A549 treated with CpdA at 1 μM for 4 hours (cell line): ENCODE data around the gene OR52M1. TPM values are rescaled to one million over a fixed set of nuclear protein-coding genes. Genes with fewer than 3 reads are reported as not detected.

Source experiments
- total RNA-seq: library from RNA; stranded (reverse); fragments of 200-300 nt; extraction: Qiagen RNA extraction; gene quantifications from 5 replicates; pipeline ENCODE4 v1.2.3, GENCODE V29; 2022; ENCODE audit warnings: low read depth

Gene OR52M1, protein sequence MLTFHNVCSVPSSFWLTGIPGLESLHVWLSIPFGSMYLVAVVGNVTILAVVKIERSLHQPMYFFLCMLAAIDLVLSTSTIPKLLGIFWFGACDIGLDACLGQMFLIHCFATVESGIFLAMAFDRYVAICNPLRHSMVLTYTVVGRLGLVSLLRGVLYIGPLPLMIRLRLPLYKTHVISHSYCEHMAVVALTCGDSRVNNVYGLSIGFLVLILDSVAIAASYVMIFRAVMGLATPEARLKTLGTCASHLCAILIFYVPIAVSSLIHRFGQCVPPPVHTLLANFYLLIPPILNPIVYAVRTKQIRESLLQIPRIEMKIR
- total RNA-seq: not detected in 5 replicates

DNA sequence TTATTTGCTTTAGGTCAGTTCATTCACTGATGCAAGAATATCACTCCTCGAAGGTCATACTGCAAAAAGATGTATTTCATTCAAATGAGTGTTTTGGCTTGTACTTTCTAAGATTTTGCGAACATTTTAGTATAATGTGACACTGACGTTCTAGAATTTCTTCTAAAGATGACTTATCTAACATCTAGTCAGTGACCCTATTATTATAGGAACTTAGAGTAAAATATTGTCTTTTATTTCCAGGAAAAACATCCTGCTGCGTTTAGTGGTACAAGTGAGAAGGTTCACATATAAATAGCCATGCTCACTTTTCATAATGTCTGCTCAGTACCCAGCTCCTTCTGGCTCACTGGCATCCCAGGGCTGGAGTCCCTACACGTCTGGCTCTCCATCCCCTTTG, at the start of gene OR52M1:
Gene OR52M1 (plus strand): TSS at position 301 of the 400 bp plus-strand sequence. CDS start 0 bp downstream, at position 301.

DNA sequence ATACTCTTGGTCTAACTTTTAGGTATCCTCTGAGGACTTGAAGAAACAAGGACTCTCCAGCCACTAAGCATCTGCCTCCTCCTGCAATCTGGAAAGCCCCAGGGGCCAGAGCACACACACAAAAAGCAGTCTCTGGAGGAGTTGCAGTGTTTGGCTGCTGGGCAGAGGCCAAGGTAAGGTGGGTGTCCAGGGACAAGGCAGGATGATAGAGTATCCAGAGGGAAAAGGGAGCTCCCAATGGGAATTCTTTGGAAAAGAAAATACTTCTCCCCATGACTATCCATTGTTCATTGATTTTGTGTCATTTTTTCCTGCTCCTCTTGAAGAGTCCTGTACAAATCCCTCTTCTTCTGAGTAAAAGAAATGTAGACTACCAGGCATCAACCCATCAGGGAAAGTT, 36.5 kb downstream of the OR52M1 start, which contains the start of gene OR52I2:
Gene OR52I2 (plus strand): TSS at position 301 of the 400 bp plus-strand sequence.

GRCh38 chr11:4593739-4594138, 48.7 kb downstream of the OR52M1 start, which contains the start of gene OR52I1:
TSS of gene OR52I1 (plus strand) at chr11:4594039. CDS start at chr11:4594039, 0 bp downstream.

Other genes starting within 250 kb of the OR52M1 start
- gene OR52B4, start 176.8 kb upstream of the OR52M1 start, total RNA-seq: not detected in 5 replicates
- gene TRIM21, start 151.5 kb upstream of the OR52M1 start, total RNA-seq: 18.0 to 24.6 TPM (median 20.7 TPM) in 5 replicates
- not detected in 5 replicates for gene OR52K2, start 95.9 kb upstream of the OR52M1 start, total RNA-seq
- not detected in 5 replicates for gene OR52K1, start 62.5 kb upstream of the OR52M1 start, total RNA-seq
- not detected in 5 replicates for gene OR52I2, start 36.6 kb downstream of the OR52M1 start, total RNA-seq
- gene OR52I1, start 48.8 kb downstream of the OR52M1 start, total RNA-seq: not detected in 5 replicates
- gene TRIM68, start 63.0 kb downstream of the OR52M1 start, total RNA-seq: 8.0 to 10.8 TPM (median 9.3 TPM) in 5 replicates
- gene OR51D1, start 92.3 kb downstream of the OR52M1 start, total RNA-seq: not detected in 5 replicates
- not detected in 5 replicates for gene OR51E1, start 98.8 kb downstream of the OR52M1 start, total RNA-seq
- gene OR51E2, start 152.7 kb downstream of the OR52M1 start, total RNA-seq: 0.02 to 0.14 TPM in 2 of 5 replicates, not detected in the others
- not detected in 5 replicates for gene MMP26, start 159.6 kb downstream of the OR52M1 start, total RNA-seq
- gene OR51F1, start 224.7 kb downstream of the OR52M1 start, total RNA-seq: not detected in 5 replicates